Lower leg skin (tissue), 3 donors: ENCODE data around the gene APOL6.

ENCODE experiments used
- POLR2A ChIP-seq, 2 donors: fragments of 450-650 bp; IDR thresholded peaks; one replicate each; pipeline ENCODE4 v1.6.1; 2016 to 2017; ENCODE audit warnings: antibody characterized with exemption in 2 of 2, mild to moderate bottlenecking in 1 of 2, moderate library complexity in 1 of 2
- TF ChIP-seq, protein P1 (sequence below), 3 donors: fragments of 450-650 bp; IDR thresholded peaks; one replicate each; pipeline ENCODE4 v1.5.1; 2016; ENCODE audit warnings: antibody characterized with exemption in 3 of 3, mild to moderate bottlenecking in 3 of 3, moderate library complexity in 2 of 3

DNA sequence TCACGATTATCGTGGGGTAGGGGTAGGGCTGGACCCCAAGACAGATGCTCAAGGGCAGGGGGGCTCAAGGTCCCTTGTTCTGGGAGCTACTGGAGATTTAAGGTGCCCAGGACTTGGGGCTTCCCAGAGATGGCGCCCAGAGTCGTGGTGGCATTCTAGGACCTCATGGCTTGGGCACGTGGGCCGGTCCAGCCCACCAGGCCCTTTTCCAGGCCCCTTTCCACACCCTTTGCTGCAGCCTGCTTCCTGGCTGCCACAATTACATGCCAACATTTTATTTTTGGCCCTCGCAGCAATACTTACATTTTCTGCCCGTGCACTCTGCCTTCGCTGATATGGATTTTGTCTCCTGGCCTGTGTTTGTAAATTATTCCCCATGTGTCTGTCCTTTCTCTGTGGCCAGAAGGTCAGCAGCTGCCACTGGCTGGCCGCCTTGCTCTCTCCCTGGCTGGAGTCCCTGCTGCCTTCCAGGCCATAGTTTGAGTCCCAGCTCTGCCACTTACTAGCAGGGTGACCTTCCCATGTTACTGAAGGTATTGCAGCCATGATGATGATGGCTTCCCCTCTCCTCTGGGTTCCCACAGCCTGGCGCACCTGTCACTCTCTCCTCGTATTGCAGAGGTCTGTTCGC lies 42.3 kb upstream of the APOL6 start:
- TF ChIP-seq, protein P1, sequence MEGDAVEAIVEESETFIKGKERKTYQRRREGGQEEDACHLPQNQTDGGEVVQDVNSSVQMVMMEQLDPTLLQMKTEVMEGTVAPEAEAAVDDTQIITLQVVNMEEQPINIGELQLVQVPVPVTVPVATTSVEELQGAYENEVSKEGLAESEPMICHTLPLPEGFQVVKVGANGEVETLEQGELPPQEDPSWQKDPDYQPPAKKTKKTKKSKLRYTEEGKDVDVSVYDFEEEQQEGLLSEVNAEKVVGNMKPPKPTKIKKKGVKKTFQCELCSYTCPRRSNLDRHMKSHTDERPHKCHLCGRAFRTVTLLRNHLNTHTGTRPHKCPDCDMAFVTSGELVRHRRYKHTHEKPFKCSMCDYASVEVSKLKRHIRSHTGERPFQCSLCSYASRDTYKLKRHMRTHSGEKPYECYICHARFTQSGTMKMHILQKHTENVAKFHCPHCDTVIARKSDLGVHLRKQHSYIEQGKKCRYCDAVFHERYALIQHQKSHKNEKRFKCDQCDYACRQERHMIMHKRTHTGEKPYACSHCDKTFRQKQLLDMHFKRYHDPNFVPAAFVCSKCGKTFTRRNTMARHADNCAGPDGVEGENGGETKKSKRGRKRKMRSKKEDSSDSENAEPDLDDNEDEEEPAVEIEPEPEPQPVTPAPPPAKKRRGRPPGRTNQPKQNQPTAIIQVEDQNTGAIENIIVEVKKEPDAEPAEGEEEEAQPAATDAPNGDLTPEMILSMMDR (IDR thresholded peaks at IDR 0.05), result no peak
- no peak for TF ChIP-seq POLR2A (IDR thresholded peaks at IDR 0.05)
